NT2/D1 (cell line): ENCODE measurements around the gene CEP290.
A peak's percentile ranks its signal among the peaks of the same experiment; 100 is the strongest.

Experiments used
- DNase-seq: peaks from one replicate; pipeline ENCODE4 v3.0.0-alpha.2; 2011; ENCODE audit warnings: low read depth, low spot score
- H3K27me3 ChIP-seq: 2 replicates; pipeline ENCODE4 v1.6.0; 2011; ENCODE audit warnings: mild to moderate bottlenecking; ENCODE audit not compliant: insufficient read length, insufficient read depth
- H3K36me3 ChIP-seq: 2 replicates; pipeline ENCODE4 v1.6.1; 2011; ENCODE audit warnings: mild to moderate bottlenecking, low read length, mixed read lengths; ENCODE audit not compliant: insufficient read depth, insufficient read length
- H3K4me1 ChIP-seq: 2 replicates; pipeline ENCODE4 v1.5.1; 2011; ENCODE audit not compliant: insufficient read depth, insufficient read length
- H3K4me3 ChIP-seq: 2 replicates; pipeline ENCODE4 v1.5.1; 2011; ENCODE audit warnings: low read depth; ENCODE audit not compliant: insufficient read length
- H3K9ac ChIP-seq: 2 replicates; pipeline ENCODE4 v1.6.0; 2011; ENCODE audit warnings: low read depth; ENCODE audit not compliant: insufficient read length
- H3K9me3 ChIP-seq: 2 replicates; pipeline ENCODE4 v1.5.1; 2011; ENCODE audit warnings: mild to moderate bottlenecking, low read length; ENCODE audit not compliant: insufficient read depth
- SUZ12 ChIP-seq: IDR thresholded peaks from 2 replicates; pipeline ENCODE4 v1.6.1; 2011; ENCODE audit not compliant: insufficient read length, insufficient read depth; ENCODE audit errors: extremely low read depth
- YY1 ChIP-seq: IDR thresholded peaks from 2 replicates; pipeline ENCODE4 v1.6.1; 2011; ENCODE audit not compliant: insufficient read length, insufficient read depth
- ZNF274 ChIP-seq: IDR thresholded peaks from 2 replicates; pipeline ENCODE4 v1.6.1; 2011; ENCODE audit warnings: mild to moderate bottlenecking, low read depth, low read length

Gene CEP290

GRCh38 chr12:88067301-88067700 is 74.6 kb downstream of the CEP290 start:
- TF ChIP-seq ZNF274 (no peak), SUZ12 (no peak), YY1 (no peak)

GRCh38 chr12:88063375-88063774 is 78.5 kb downstream of the CEP290 start:
- no peak for TF ChIP-seq ZNF274
- TF ChIP-seq YY1, result no peak
- no peak for TF ChIP-seq SUZ12
- Histone ChIP-seq H3K9me3 (no peaks in the 10 kb centered on the region), H3K9ac (no peak overlapping the region), H3K4me1 (no peaks in the 10 kb centered on the region), H3K36me3 (peaks cover 23% of the 10 kb centered on the region), H3K4me3 (no peak overlapping the region), H3K27me3 (no peaks in the 10 kb centered on the region)
- no peak for DNase-seq

More at GRCh38 chr12:88067301-88067700, 74.6 kb downstream of the CEP290 start:
- no peaks in the 10 kb centered on the region for H3K9me3 ChIP-seq
- H3K4me1 ChIP-seq, result no peaks in the 10 kb centered on the region
- no peaks in the 10 kb centered on the region for H3K27me3 ChIP-seq
- no peak overlapping the region for H3K9ac ChIP-seq
- DNase-seq, result no peak
- H3K4me3 ChIP-seq, result no peak overlapping the region
- H3K36me3 ChIP-seq, result peaks cover 17% of the 10 kb centered on the region

- Histone ChIP-seq H3K36me3 (peaks cover 29% of the 10 kb centered on the region), H3K4me3 (no peak overlapping the region), H3K27me3 (no peaks in the 10 kb centered on the region), H3K9ac (no peak overlapping the region), H3K9me3 (no peaks in the 10 kb centered on the region), H3K4me1 (no peaks in the 10 kb centered on the region)
- TF ChIP-seq YY1 (no peak), SUZ12 (no peak), ZNF274 (no peak)
- no peak for DNase-seq
Measured at GRCh38 chr12:88062474-88062873, 79.4 kb downstream of the CEP290 start.

GRCh38 chr12:88058719-88059077 is 83.2 kb downstream of the CEP290 start:
- Histone ChIP-seq H3K4me3 (no peak overlapping the region), H3K27me3 (no peaks in the 10 kb centered on the region), H3K9ac (no peak overlapping the region), H3K36me3 (peaks cover 39% of the 10 kb centered on the region), H3K9me3 (no peaks in the 10 kb centered on the region), H3K4me1 (no peaks in the 10 kb centered on the region)
- no peak for DNase-seq
- TF ChIP-seq SUZ12 (no peak), ZNF274 (no peak), YY1 (no peak)

GRCh38 chr12:88057994-88058718 is 83.7 kb downstream of the CEP290 start:
- H3K27me3 ChIP-seq, result no peaks in the 10 kb centered on the region
- H3K4me1 ChIP-seq, result no peaks in the 10 kb centered on the region
- H3K36me3 ChIP-seq, result peaks cover 40% of the 10 kb centered on the region
- no peak overlapping the region for H3K4me3 ChIP-seq
- H3K9me3 ChIP-seq, result no peaks in the 10 kb centered on the region
- DNase-seq, result no peak
- no peak overlapping the region for H3K9ac ChIP-seq
- TF ChIP-seq SUZ12 (no peak), ZNF274 (no peak), YY1 (no peak)

GRCh38 chr12:88056571-88056970 is 85.3 kb downstream of the CEP290 start:
- H3K9ac ChIP-seq, result no peak overlapping the region
- H3K4me1 ChIP-seq, result no peaks in the 10 kb centered on the region
- peaks cover 44% of the 10 kb centered on the region for H3K36me3 ChIP-seq
- DNase-seq, result no peak
- H3K9me3 ChIP-seq, result no peaks in the 10 kb centered on the region
- H3K27me3 ChIP-seq, result no peaks in the 10 kb centered on the region
- no peak overlapping the region for H3K4me3 ChIP-seq
- TF ChIP-seq SUZ12 (no peak), ZNF274 (no peak), YY1 (no peak)

- peaks cover 57% of the 10 kb centered on the region for H3K36me3 ChIP-seq
- DNase-seq, result peak; percentile 16
- no peak for TF ChIP-seq YY1
- TF ChIP-seq ZNF274, result no peak
- no peak for TF ChIP-seq SUZ12
Measured at GRCh38 chr12:88052686-88053085, 89.2 kb downstream of the CEP290 start.

More at GRCh38 chr12:88052686-88053085, 89.2 kb downstream of the CEP290 start:
- Histone ChIP-seq H3K9me3 (no peaks in the 10 kb centered on the region), H3K9ac (no peak overlapping the region), H3K27me3 (no peaks in the 10 kb centered on the region), H3K4me1 (no peaks in the 10 kb centered on the region), H3K4me3 (no peak overlapping the region)
